ENCODE results near the gene CRYBB1. TPM values are rescaled to one million over a fixed set of nuclear protein-coding genes. Genes with fewer than 3 reads are reported as not detected.
A peak's percentile ranks its signal among the peaks of the same experiment; 100 is the strongest.

The CRYBB1 gene
- total RNA-seq, result not detected in 2 replicates

GRCh38 chr22:26617271-26618199 is at the start of gene CRYBB1:
Gene CRYBB1 (minus strand): TSS chr22:26618027. CDS start chr22:26616319, 1,708 bp downstream.
- CTCF ChIA-PET, result no interaction called here
- intact Hi-C loops (cut with micrococcal nuclease), result no loop called here

GRCh38 chr22:26667140-26667539 is 49.3 kb upstream of the CRYBB1 start:
- CTCF ChIA-PET, result interaction anchor here (1.2 to 2.7 kb wide), 3 partner anchors 165 to 303 kb away, joined by 4 to 15 read pairs (median 8); partner anchors contain the start of genes HPS4 and SRRD
- ATAC-seq (ENCODE audit: low read depth) (no peak), DNase-seq (no peak)
- intact Hi-C loops (cut with micrococcal nuclease), result no loop called here
- Mint-ChIP-seq H3K9me3 (no peaks in the 10 kb centered on the region), H3K27me3 (no peaks in the 10 kb centered on the region), H3K4me3 (no peak overlapping the region), H3K36me3 (ENCODE audit: low read depth) (no peaks in the 10 kb centered on the region), H3K27ac (no peak overlapping the region), H3K4me1 (peaks cover 84% of the 10 kb centered on the region)
- POLR2A ChIA-PET, result interaction anchor here (0.9 kb wide), 1 partner anchor 184 kb away, joined by 6 read pairs; the partner anchor contains the start of genes HPS4 and SRRD
- TF ChIP-seq CTCF (IDR thresholded peaks at IDR 0.05), result no peak

More at GRCh38 chr22:26617271-26618199, at the start of gene CRYBB1:
- peaks cover 16% of the 10 kb centered on the region for H3K4me1 Mint-ChIP-seq
- H3K4me3 Mint-ChIP-seq, result no peak within 1 kb of the TSS
- no peaks in the 10 kb centered on the region for H3K9me3 Mint-ChIP-seq
- no peak within 1 kb of the TSS for H3K27ac Mint-ChIP-seq
- no peaks in the 10 kb centered on the region for H3K36me3 Mint-ChIP-seq (ENCODE audit: low read depth)
- ATAC-seq (ENCODE audit: low read depth) (no peak), DNase-seq (no peak)
- H3K27me3 Mint-ChIP-seq, result peaks cover 3% of the 10 kb centered on the region
- POLR2A ChIA-PET, result no interaction called here
- no peak for TF ChIP-seq CTCF (IDR thresholded peaks at IDR 0.05)

GRCh38 chr22:26665813-26666231 is 48.0 kb upstream of the CRYBB1 start:
- intact Hi-C loops (cut with micrococcal nuclease), result loop anchor here (1.0 kb wide), 2 partner anchors 268 to 302 kb away; no protein-coding TSS in a partner anchor
- Mint-ChIP-seq H3K27ac (peak overlapping the region; percentile 46), H3K9me3 (no peaks in the 10 kb centered on the region), H3K4me1 (peaks cover 71% of the 10 kb centered on the region), H3K36me3 (ENCODE audit: low read depth) (no peaks in the 10 kb centered on the region), H3K4me3 (peak overlapping the region; percentile 55), H3K27me3 (no peaks in the 10 kb centered on the region)
- ChIA-PET POLR2A (interaction anchor here (0.6 to 1.3 kb wide), 4 partner anchors 8 to 319 kb away, joined by 3 to 7 read pairs (median 4); partner anchors contain the start of genes HPS4 and SRRD), CTCF (interaction anchor here (0.6 to 2.7 kb wide), 9 partner anchors 8 to 268 kb away, joined by 3 to 15 read pairs (median 3); partner anchors contain the start of gene MIAT)
- TF ChIP-seq CTCF (IDR thresholded peaks at IDR 0.05), result no peak
- ATAC-seq (ENCODE audit: low read depth) (no peak), DNase-seq (no peak)

- H3K27ac Mint-ChIP-seq, result peak overlapping the region; percentile 81
- no peak overlapping the region for H3K4me3 Mint-ChIP-seq
- ATAC-seq (ENCODE audit: low read depth) (no peak), DNase-seq (no peak)
- no peaks in the 10 kb centered on the region for H3K36me3 Mint-ChIP-seq (ENCODE audit: low read depth)
- ChIA-PET POLR2A (interaction anchor here (0.6 to 1.3 kb wide), 4 partner anchors 8 to 1097 kb away, joined by 3 to 4 read pairs (median 4); no protein-coding TSS in a partner anchor), CTCF (interaction anchor here (0.7 to 1.3 kb wide), 4 partner anchors 8 to 299 kb away, joined by 3 read pairs; no protein-coding TSS in a partner anchor)
- intact Hi-C loops (cut with micrococcal nuclease), result no loop called here
- no peaks in the 10 kb centered on the region for H3K9me3 Mint-ChIP-seq
- H3K27me3 Mint-ChIP-seq, result peaks cover 3% of the 10 kb centered on the region
- peaks cover 56% of the 10 kb centered on the region for H3K4me1 Mint-ChIP-seq
- no peak for TF ChIP-seq CTCF (IDR thresholded peaks at IDR 0.05)
These were observed 45.6 kb upstream of the CRYBB1 start for GRCh38 chr22:26663374-26663923.
